Mononuclear cell (primary cell): ENCODE results near the gene ENTREP1. TPM values are rescaled to one million over a fixed set of nuclear protein-coding genes. Genes with fewer than 3 reads are reported as not detected.

ENCODE experiments used
- H3K27me3 ChIP-seq: 2 replicates; pipeline ENCODE4 v1.6.0; 2011; ENCODE audit warnings: low read length, control low read depth; ENCODE audit not compliant: insufficient read depth
- H3K4me1 ChIP-seq: 2 replicates; pipeline ENCODE4 v1.5.1; 2011; ENCODE audit warnings: mild to moderate bottlenecking, low read length, control low read depth; ENCODE audit not compliant: insufficient read depth
- H3K4me3 ChIP-seq: 2 replicates; pipeline ENCODE4 v1.5.1; 2011; ENCODE audit warnings: mild to moderate bottlenecking, low read length, moderate library complexity
- H3K9me3 ChIP-seq: 2 replicates; pipeline ENCODE4 v1.5.1; 2011; ENCODE audit warnings: low read depth, mild to moderate bottlenecking, control low read depth, low read length
- total RNA-seq: library from RNA; depleted of rRNA; stranded (reverse); fragments of >200 nt; gene quantifications from one replicate; pipeline ENCODE4 v1.2.3, GENCODE V29; 2012

ENTREP1 gene
- total RNA-seq, 1 donor = not detected

DNA sequence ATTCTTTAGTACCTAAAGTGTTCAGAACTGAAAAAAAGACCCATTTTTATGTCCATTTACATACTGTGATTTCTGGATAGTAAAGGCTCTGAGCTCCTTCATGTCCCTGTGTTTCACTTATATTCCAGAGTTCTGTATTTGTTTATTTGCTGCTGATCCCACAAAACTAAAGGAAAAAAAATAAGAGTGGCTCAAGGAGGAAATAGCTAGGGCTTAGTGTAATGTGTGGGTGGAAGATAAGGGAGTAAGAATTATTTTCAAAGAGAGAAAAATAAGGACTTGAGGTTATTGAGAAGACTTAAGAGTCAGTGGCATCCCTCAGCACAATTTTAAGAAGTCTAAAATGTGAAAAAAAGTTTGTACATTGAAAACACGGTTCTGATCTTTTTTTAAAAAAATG, 46.0 kb downstream of the ENTREP1 start:
- Histone ChIP-seq H3K9me3 (no peaks in the 10 kb centered on the region), H3K27me3 (no peaks in the 10 kb centered on the region), H3K4me3 (no peak overlapping the region), H3K4me1 (no peaks in the 10 kb centered on the region)

DNA sequence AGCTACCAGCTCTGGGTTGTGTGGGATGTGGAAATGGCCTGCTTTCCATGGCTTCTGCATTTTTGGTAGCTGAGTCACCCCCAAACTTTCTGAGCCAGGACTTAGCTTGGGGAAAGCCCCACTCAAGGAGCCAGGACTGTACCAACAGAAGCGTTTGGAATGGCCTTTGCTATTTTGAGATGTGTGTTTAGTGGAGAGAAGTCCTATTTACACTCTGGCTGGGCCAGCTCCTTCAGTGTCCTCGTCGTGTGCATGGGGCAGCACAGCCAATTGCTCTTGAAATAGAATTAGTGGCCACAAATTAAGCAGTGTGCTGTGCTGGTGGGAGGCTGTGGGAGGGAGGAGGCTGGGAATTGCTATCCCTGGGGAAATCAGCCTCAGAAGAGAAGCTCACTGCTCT, 51.6 kb downstream of the ENTREP1 start:
- Histone ChIP-seq H3K4me1 (no peaks in the 10 kb centered on the region), H3K9me3 (no peaks in the 10 kb centered on the region), H3K4me3 (no peak overlapping the region), H3K27me3 (no peaks in the 10 kb centered on the region)

DNA sequence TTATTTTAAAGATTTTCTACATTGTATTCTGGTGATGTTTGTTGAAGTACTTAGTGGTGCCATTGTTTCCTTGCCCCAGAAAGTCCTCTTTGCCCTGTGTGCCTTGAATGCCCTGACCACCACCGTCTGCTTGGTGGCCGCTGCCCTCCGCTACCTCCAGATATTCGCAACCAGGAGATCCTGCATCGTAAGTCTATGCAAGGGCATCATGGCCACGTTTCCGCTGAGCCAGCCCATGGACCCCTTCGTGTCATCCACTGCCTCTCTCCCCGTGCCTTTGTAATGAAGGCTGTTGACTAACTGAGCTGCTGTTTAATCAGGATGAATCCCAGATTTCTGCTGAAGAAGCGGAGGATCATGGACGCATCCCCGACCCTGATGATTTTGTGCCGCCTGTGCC, 52.3 kb downstream of the ENTREP1 start:
- Histone ChIP-seq H3K4me3 (no peak overlapping the region), H3K27me3 (no peaks in the 10 kb centered on the region), H3K4me1 (no peaks in the 10 kb centered on the region), H3K9me3 (no peaks in the 10 kb centered on the region)

DNA sequence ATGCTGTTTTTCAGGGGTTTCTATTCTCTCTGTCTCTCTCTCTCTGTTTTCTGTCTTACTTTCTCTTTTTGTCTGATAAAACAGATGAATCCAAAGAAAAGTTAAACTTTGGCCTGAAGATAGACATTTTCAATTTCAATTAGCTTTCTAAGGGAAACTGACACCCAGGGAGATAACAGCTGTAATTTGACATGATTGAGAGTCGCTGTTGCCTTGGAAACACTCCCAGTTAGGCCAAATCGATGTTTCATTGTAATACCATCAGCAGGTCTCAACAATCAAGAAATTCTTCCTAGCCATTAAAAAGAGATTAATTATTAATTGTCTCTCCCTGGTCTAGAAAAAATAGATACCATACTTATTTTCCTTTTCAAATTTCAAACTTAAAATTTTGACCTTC, 53.0 kb downstream of the ENTREP1 start:
- H3K4me3 ChIP-seq = no peak overlapping the region
- H3K4me1 ChIP-seq = no peaks in the 10 kb centered on the region
- H3K27me3 ChIP-seq = no peaks in the 10 kb centered on the region
- H3K9me3 ChIP-seq = no peaks in the 10 kb centered on the region

DNA sequence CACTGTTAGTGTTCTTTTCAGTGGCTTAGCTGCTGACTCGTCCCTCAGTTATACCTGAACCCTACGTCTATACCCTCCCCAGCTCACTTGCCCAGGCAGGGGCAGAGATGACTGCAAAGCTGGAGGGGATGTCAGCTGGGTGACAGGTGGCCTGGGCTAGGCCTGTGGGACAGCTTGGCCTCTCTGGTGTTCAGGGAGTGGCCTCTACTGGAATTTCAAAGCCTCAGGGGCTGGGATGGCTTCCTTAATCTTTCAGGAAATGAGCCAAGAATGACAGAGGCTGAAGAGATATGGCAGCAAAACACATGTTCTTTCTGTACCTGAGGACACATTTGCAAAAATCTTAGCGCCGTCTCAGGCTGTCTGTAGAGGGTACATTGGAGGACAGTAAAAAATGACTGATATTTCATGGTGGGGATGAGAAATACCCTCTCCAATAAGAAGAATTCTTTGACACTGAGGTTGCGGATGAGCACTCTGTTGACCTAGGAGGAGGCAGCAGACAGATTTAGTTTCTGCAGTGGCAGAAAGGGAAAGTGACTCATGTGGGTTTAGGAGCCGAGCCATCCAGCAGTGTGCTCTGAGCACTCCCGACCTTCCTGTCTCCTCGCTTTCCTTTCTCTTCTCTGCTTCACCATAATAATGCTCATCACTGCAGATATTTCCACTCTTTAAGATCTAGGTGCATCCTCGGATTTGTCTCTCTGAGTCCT, 54.4 kb downstream of the ENTREP1 start:
- no peaks in the 10 kb centered on the region for H3K9me3 ChIP-seq
- H3K4me3 ChIP-seq = no peak overlapping the region
- no peaks in the 10 kb centered on the region for H3K4me1 ChIP-seq
- H3K27me3 ChIP-seq = no peaks in the 10 kb centered on the region

DNA sequence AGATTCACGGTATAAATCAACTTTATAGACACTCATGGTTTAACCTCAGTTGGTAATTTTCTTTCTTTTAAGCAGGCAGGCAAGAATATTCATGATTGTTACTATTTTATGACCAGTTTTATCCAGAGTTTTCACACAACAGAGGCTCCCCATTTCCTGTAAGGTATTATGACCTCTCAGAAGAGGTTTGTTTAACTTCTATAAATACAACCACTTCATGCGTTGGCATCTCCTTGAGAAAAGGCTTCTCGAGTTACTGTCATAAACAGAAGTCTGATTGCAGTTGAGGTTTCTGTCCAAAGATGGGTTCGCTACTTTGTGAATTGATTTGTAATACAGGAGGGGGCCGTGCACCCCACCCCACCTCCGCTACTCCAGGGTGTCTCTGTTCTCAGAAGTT, 55.3 kb downstream of the ENTREP1 start:
- H3K27me3 ChIP-seq = no peaks in the 10 kb centered on the region
- no peaks in the 10 kb centered on the region for H3K4me1 ChIP-seq
- no peak overlapping the region for H3K4me3 ChIP-seq
- no peaks in the 10 kb centered on the region for H3K9me3 ChIP-seq

DNA sequence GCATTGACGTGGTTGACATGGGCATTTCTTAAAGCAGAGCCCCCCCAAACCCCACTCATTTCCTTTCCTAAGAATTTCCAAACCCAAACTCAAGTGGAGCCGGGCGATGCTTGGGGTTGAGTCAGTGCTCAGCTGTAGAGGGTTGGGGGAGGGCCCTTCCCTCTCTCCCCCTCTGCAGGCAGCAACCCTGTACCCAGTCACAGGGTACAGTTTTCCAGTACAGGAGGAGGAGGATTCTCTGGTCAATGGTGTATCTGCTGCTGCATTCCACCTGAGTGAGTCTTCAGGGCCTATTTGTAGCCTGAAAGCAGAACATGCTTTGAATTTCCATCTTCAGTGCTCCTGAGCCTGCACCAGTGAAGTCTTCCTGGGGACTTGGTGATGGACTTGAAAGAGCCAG, 55.8 kb downstream of the ENTREP1 start:
- Histone ChIP-seq H3K27me3 (no peaks in the 10 kb centered on the region), H3K4me1 (no peaks in the 10 kb centered on the region), H3K9me3 (no peaks in the 10 kb centered on the region), H3K4me3 (no peak overlapping the region)

DNA sequence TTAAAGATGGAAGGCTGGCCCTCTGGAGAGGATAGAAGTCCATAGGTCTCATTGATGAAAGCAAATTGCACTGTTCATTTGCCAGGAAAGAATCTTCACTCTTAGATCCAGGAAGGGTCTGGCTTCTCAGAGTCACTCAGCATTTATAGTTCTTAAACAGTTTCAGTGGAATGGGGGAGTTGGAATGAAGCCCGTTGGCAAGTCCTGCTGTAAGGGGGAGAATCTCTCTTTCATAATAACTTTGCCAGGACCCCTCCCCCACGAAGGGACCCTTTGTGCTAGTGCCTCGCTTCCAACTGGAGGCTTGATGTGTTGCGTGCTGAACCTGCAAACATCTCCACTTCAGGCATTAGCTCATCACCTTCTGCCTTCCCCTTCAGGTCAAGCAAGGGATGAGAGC, 57.1 kb downstream of the ENTREP1 start:
- Histone ChIP-seq H3K27me3 (no peaks in the 10 kb centered on the region), H3K9me3 (no peaks in the 10 kb centered on the region), H3K4me1 (no peaks in the 10 kb centered on the region), H3K4me3 (no peak overlapping the region)

DNA sequence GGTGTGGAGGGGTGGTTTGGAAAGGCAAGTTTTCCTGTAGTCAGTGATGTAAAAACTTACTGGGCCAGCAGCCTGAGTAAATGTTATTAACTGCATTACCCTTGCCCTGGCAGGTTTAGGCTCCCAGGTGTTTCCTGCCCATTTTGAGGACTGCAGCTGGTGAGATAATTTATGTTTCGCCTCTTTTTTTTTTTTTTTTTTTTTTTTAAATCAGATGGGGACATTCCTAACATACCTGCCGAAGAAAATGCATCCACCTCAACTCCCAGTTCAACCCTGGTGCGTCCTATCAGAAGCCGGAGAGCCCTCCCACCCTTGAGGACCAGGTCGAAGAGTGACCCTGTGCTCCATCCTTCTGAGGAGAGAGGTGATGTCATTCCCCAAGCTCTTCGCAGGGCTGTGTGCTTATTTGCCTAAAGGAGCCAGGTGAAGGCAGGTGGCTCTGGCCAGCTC, 60.6 kb downstream of the ENTREP1 start:
- no peaks in the 10 kb centered on the region for H3K27me3 ChIP-seq
- H3K9me3 ChIP-seq = no peaks in the 10 kb centered on the region
- H3K4me1 ChIP-seq = no peaks in the 10 kb centered on the region
- no peak overlapping the region for H3K4me3 ChIP-seq

DNA sequence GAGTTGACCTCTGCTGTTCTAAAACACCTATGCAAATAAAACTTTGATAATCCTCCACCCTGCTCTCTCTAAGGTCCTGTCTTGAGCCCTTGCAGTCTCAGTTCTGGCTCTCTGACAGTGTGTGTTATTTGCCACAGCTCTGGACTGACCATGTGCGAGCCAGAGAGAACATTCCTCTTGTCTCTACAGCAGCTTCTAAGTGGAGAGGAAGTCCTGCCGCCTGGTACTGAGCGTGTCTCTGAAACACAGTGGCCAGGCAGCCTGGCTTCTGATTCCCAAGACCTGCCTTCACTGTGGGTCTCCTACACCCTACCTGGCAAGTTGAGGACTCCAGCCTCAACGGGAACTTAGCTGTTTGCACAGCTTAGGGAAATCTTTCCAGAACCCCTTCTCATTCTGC, 61.6 kb downstream of the ENTREP1 start:
- Histone ChIP-seq H3K9me3 (no peaks in the 10 kb centered on the region), H3K4me3 (no peak overlapping the region), H3K27me3 (no peaks in the 10 kb centered on the region), H3K4me1 (no peaks in the 10 kb centered on the region)

DNA sequence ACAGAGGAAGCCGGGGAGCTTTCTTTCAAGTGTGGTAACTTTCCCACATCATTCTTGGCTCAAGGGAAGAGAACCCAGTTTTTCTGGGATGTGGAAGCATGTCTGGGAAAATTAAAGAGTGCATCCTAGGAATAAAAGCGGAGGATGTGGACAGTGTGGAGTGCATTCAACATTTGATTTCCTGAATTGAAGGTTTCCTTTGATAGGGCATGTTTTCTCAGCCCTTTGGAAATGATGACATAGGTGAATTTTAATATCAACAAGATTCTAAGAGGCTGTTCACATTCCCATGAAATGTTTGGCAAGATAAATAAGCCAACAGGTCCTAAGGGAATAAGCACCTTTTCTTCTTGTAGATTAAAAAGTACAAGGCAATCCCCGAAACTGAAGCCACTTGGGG, 63.6 kb downstream of the ENTREP1 start:
- Histone ChIP-seq H3K9me3 (no peaks in the 10 kb centered on the region), H3K27me3 (no peaks in the 10 kb centered on the region), H3K4me3 (no peak overlapping the region), H3K4me1 (no peaks in the 10 kb centered on the region)

DNA sequence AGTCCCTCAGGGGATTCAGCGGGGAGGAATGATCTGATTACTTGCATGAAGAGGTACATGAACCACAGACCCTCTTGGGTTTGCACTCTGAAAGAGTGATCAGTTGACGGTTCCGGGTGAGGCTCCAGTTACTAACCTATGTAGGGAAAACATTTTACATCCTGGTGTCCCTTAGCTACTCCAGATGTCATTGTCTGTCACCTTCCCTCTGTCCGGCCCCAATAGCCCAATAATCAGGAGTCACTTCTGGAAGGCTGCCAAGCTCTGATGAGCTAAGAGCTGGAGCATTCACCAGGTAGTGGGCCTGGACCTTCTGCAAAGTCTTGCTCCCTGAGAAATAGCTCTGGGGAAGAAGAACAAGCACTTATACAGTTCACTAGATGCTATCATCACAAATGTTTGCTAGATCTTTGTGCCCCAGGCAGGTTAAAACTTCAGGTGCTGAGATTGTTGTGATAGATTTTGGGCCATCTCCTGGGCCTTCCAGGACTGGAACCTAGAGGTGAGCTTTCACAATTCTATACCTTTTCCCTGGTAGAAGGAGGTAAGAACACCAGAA, 64.5 kb downstream of the ENTREP1 start:
- H3K4me1 ChIP-seq = no peaks in the 10 kb centered on the region
- H3K9me3 ChIP-seq = no peaks in the 10 kb centered on the region
- no peak overlapping the region for H3K4me3 ChIP-seq
- H3K27me3 ChIP-seq = no peaks in the 10 kb centered on the region

DNA sequence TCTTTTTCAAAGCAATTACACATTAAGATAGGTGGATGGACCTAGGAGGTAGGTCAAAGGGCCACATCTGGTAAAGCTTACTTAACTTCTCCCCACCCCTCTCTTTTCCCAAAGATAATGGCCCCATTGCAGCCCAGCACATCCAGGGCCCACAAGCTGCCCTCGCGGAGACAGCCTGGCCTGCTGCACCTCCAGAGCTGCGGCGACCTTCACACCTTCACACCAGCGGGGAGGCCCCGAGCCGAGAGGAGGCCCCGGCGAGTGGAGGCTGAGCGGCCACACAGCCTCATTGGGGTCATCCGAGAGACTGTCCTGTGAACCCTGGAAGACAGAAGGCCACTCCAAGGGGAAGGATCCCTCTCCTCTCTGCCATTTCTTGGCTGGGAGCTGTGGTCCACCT, 66.5 kb downstream of the ENTREP1 start:
- Histone ChIP-seq H3K4me3 (no peak overlapping the region), H3K27me3 (no peaks in the 10 kb centered on the region), H3K9me3 (no peaks in the 10 kb centered on the region), H3K4me1 (no peaks in the 10 kb centered on the region)

DNA sequence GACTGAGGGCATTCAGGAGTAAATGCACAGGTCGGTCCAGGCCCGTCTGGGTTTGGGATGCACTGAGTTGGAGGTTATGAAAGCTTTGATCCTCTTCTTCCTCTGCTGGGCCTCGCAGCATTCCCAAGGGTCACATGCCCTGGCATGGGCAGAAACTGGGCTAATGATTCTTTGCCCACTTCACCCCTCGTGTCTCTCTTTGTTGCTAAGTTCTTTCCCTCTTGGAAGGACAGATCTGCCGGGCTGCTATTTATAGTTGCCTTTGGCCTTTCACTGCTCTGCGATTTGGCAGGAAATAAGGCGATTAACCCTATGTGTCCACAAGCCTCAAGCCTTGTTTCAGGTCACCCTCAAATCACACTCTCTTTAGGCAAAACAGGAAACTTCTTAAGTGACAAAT, 66.9 kb downstream of the ENTREP1 start:
- Histone ChIP-seq H3K4me3 (no peak overlapping the region), H3K4me1 (no peaks in the 10 kb centered on the region), H3K9me3 (no peaks in the 10 kb centered on the region), H3K27me3 (no peaks in the 10 kb centered on the region)

DNA sequence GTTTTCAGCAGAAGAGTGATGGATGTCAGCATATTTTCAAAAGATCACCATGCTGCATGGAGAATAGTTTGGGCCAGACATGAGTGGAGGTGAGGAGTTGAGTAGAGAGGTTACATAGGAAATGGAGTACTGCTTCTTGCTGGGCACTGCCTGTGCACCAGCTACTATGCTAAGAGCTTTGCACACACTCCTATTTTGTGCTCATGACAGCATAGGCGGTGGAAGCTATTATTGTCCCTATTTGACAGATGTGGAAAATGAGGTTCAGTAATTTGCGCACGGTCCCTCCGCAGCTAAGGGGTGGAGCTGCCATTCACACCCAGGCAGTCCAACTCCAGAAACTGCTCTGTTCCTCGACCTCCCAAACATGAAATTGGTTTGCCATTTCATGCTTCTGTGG, 67.8 kb downstream of the ENTREP1 start:
- Histone ChIP-seq H3K9me3 (no peaks in the 10 kb centered on the region), H3K4me1 (no peaks in the 10 kb centered on the region), H3K27me3 (no peaks in the 10 kb centered on the region), H3K4me3 (no peak overlapping the region)

DNA sequence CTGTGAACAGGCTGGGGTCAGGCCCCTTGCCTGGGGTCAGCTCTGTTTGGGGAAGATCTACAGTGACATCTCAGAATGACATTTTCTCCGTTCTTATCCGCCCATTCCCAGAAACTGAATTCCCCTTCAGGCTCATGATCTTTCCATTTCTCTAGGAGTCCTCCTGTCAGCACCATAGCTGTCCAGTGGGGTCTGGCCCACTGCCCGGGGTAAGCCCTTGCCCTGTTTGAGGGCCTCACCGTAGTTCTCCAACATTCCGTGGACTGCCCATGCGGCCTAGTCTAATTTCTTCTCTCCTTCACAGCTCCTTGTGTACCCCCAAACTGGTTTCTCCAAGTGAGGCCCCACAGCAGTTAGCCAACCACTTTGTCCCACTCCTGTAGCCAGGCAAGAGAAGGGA, 68.4 kb downstream of the ENTREP1 start:
- no peaks in the 10 kb centered on the region for H3K4me1 ChIP-seq
- H3K4me3 ChIP-seq = no peak overlapping the region
- no peaks in the 10 kb centered on the region for H3K27me3 ChIP-seq
- no peaks in the 10 kb centered on the region for H3K9me3 ChIP-seq
